IMR-90 (cell line): ENCODE results near the gene MDM2. TPM values are rescaled to one million over a fixed set of nuclear protein-coding genes. Genes with fewer than 3 reads are reported as not detected.

Experiments
- ATAC-seq: fragments of 200-7000 bp; cut with Tn5 transposase; 2 replicates; pipeline ENCODE4 v1.9.1; 2020; ENCODE audit warnings: low read depth, mild to moderate bottlenecking, moderate library complexity
- BruUV-seq: library from RNA; stranded (reverse); fragments of 400-500 nt; replicated peaks from 2 replicates; lab custom pipeline; 2021; lab: Mats Ljungman, UMichigan
- CTCF ChIA-PET: fragments of 300-600 bp; formaldehyde crosslinking; extraction: SDS; loops from one replicate; lab custom pipeline; 2021; ENCODE audit warnings: antibody characterized with exemption; lab: Yijun Ruan, JAX
- POLR2A ChIA-PET: fragments of 300-600 bp; sonication (Branson Sonifier 250); formaldehyde crosslinking; loops from one replicate; lab custom pipeline; 2022; ENCODE audit warnings: antibody characterized with exemption; ENCODE audit not compliant: unreplicated experiment; lab: Charles Lee
- DNase-seq: peaks from one replicate; pipeline ENCODE4 v3.0.0; 2013
- H2AFZ ChIP-seq: replicated peaks from 2 replicates; pipeline ENCODE3; 2013; ENCODE audit warnings: low read length, mild to moderate bottlenecking; ENCODE audit not compliant: poor library complexity
- H2AK5ac ChIP-seq: 2 replicates; pipeline ENCODE4 v1.6.1; 2013; ENCODE audit warnings: low read depth, low read length, inconsistent platforms
- H2AK9ac ChIP-seq: replicated peaks from 2 replicates; pipeline ENCODE3; 2013; ENCODE audit warnings: mild to moderate bottlenecking, low read depth, low read length, moderate library complexity; ENCODE audit not compliant: poor library complexity
- H2BK120ac ChIP-seq: 2 replicates; pipeline ENCODE4 v1.6.1; 2013; ENCODE audit warnings: low read depth, low read length, inconsistent platforms
- H2BK15ac ChIP-seq: 3 replicates; pipeline ENCODE4 v1.6.1; 2013; ENCODE audit warnings: low read depth, low read length, inconsistent platforms
- H2BK20ac ChIP-seq: 2 replicates; pipeline ENCODE4 v1.6.1; 2013; ENCODE audit warnings: low read depth, mild to moderate bottlenecking, inconsistent platforms, low read length, moderate library complexity
- H2BK5ac ChIP-seq: 2 replicates; pipeline ENCODE4 v1.6.1; 2013; ENCODE audit warnings: mild to moderate bottlenecking, low read depth, low read length, inconsistent platforms; ENCODE audit not compliant: poor library complexity, severe bottlenecking
- H3K14ac ChIP-seq: replicated peaks from 2 replicates; pipeline ENCODE4 v1.6.1; 2013; ENCODE audit warnings: low read depth, low read length, inconsistent platforms
- H3K18ac ChIP-seq: 2 replicates; pipeline ENCODE4 v1.6.1; 2013; ENCODE audit warnings: low read depth, low read length, control low read depth
- H3K23ac ChIP-seq: 2 replicates; pipeline ENCODE4 v1.6.1; 2013; ENCODE audit warnings: low read depth, low read length, inconsistent platforms
- H3K27ac ChIP-seq: 2 replicates; pipeline ENCODE4 v1.5.1; 2013; ENCODE audit warnings: mild to moderate bottlenecking, control low read depth, low read length; ENCODE audit not compliant: insufficient read depth
- H3K27me3 ChIP-seq: 2 replicates; pipeline ENCODE4 v1.6.1; 2013; ENCODE audit warnings: low read length; ENCODE audit not compliant: control insufficient read depth, insufficient read depth
- H3K36me3 ChIP-seq: 2 replicates; pipeline ENCODE4 v1.6.1; 2013; ENCODE audit warnings: low read length, mixed read lengths; ENCODE audit not compliant: control insufficient read depth, insufficient read depth
- H3K4ac ChIP-seq: 2 replicates; pipeline ENCODE4 v1.6.1; 2013; ENCODE audit warnings: low read depth, low read length, inconsistent platforms
- H3K4me1 ChIP-seq: 2 replicates; pipeline ENCODE4 v1.6.1; 2013; ENCODE audit warnings: low read length, mixed read lengths; ENCODE audit not compliant: control insufficient read depth, insufficient read depth
- H3K4me2 ChIP-seq: 2 replicates; pipeline ENCODE4 v1.6.1; 2013; ENCODE audit warnings: low read depth, mild to moderate bottlenecking, control low read depth, low read length, moderate library complexity
- H3K4me3 ChIP-seq: 2 replicates; pipeline ENCODE4 v1.5.1; 2013; ENCODE audit warnings: low read depth, mild to moderate bottlenecking, control low read depth, low read length, moderate library complexity; ENCODE audit not compliant: insufficient read depth
- H3K56ac ChIP-seq: 2 replicates; pipeline ENCODE4 v1.6.1; 2013; ENCODE audit warnings: low read length, inconsistent platforms; ENCODE audit not compliant: insufficient read depth; ENCODE audit errors: extremely low read depth
- H3K79me1 ChIP-seq, 2 experiments: 2 replicates each; pipeline ENCODE4 v1.6.1; 2013; ENCODE audit warnings: low read length in 2 of 2, inconsistent platforms in 1 of 2, low read depth in 1 of 2
- H3K9ac ChIP-seq: 2 replicates; pipeline ENCODE4 v1.6.1; 2013; ENCODE audit warnings: low read depth, low read length, control low read depth
- H3K9me1 ChIP-seq: 2 replicates; pipeline ENCODE4 v1.6.1; 2013; ENCODE audit warnings: low read length, inconsistent platforms; ENCODE audit not compliant: insufficient read depth
- H3K9me3 ChIP-seq: 2 replicates; pipeline ENCODE4 v1.6.1; 2013; ENCODE audit warnings: low read length; ENCODE audit not compliant: control insufficient read depth, insufficient read depth
- H4K20me1 ChIP-seq: 2 replicates; pipeline ENCODE4 v1.6.1; 2013; ENCODE audit warnings: low read length, inconsistent platforms; ENCODE audit not compliant: insufficient read depth
- H4K5ac ChIP-seq: 2 replicates; pipeline ENCODE4 v1.6.1; 2013; ENCODE audit warnings: mild to moderate bottlenecking, low read depth, low read length, control low read depth
- H4K8ac ChIP-seq, 2 experiments: 2 replicates each; pipeline ENCODE4 v1.6.1; 2013; ENCODE audit warnings: low read depth in 2 of 2, low read length in 2 of 2, control low read depth in 1 of 2, inconsistent platforms in 1 of 2
- H4K91ac ChIP-seq: 2 replicates; pipeline ENCODE4 v1.6.1; 2013; ENCODE audit warnings: low read depth, low read length, inconsistent platforms; ENCODE audit not compliant: insufficient read depth
- BHLHE40 ChIP-seq: fragments of 150-350 bp; IDR thresholded peaks from 2 replicates; pipeline ENCODE4 v1.6.1; 2016; ENCODE audit warnings: mild to moderate bottlenecking, low read depth, low read length
- CEBPB ChIP-seq: IDR thresholded peaks from 2 replicates; pipeline ENCODE4 v1.6.1; 2012; ENCODE audit warnings: low read depth, low read length, improper control_type of control experiment
- CTCF ChIP-seq: conservative IDR thresholded peaks from 2 replicates; pipeline ENCODE4 v1.5.1; 2012; ENCODE audit warnings: mild to moderate bottlenecking, low read depth, low read length, improper control_type of control experiment
- ELK1 ChIP-seq: fragments of 150-350 bp; IDR thresholded peaks from 2 replicates; pipeline ENCODE4 v1.6.1; 2016; ENCODE audit warnings: low read depth, mild to moderate bottlenecking, low read length, moderate library complexity, borderline replicate concordance
- FOS ChIP-seq: fragments of 150-350 bp; IDR thresholded peaks from 2 replicates; pipeline ENCODE4 v1.6.1; 2016; ENCODE audit warnings: low read depth, low read length
- MAFK ChIP-seq: IDR thresholded peaks from 2 replicates; pipeline ENCODE4 v1.6.1; 2012; ENCODE audit warnings: low read depth, low read length, improper control_type of control experiment
- MAZ ChIP-seq: IDR thresholded peaks from 2 replicates; pipeline ENCODE4 v1.6.1; 2012; ENCODE audit warnings: low read depth, mild to moderate bottlenecking, low read length, improper control_type of control experiment, moderate library complexity, borderline replicate concordance
- MXI1 ChIP-seq: IDR thresholded peaks from 2 replicates; pipeline ENCODE4 v1.6.1; 2012; ENCODE audit warnings: low read depth, mild to moderate bottlenecking, low read length, moderate library complexity, borderline replicate concordance
- NFE2L2 ChIP-seq: fragments of 150-350 bp; IDR thresholded peaks from 2 replicates; pipeline ENCODE4 v1.6.1; 2016; ENCODE audit warnings: low read depth, mild to moderate bottlenecking, low read length
- POLR2A ChIP-seq: IDR thresholded peaks from 2 replicates; pipeline ENCODE4 v1.6.1; 2012; ENCODE audit warnings: mild to moderate bottlenecking, low read depth, low read length
- RAD21 ChIP-seq: IDR thresholded peaks from 2 replicates; pipeline ENCODE4 v1.6.1; 2012; ENCODE audit warnings: low read length, improper control_type of control experiment
- RCOR1 ChIP-seq: IDR thresholded peaks from 2 replicates; pipeline ENCODE4 v1.6.1; 2012; ENCODE audit warnings: mild to moderate bottlenecking, low read length, improper control_type of control experiment; ENCODE audit not compliant: insufficient replicate concordance
- SMC3 ChIP-seq: fragments of 150-350 bp; IDR thresholded peaks from 2 replicates; pipeline ENCODE4 v1.6.1; 2016; ENCODE audit warnings: low read depth, mild to moderate bottlenecking, antibody characterized with exemption, low read length, moderate library complexity
- USF2 ChIP-seq: fragments of 150-350 bp; IDR thresholded peaks from 2 replicates; pipeline ENCODE4 v1.6.1; 2017; ENCODE audit warnings: mild to moderate bottlenecking, antibody characterized with exemption, low read length, low read depth
- WGBS, 2 experiments: methylation state at CpG; one replicate each; pipeline versions ENCODE4 v1.1.5 to v1.1.7; 2013; ENCODE audit warnings: missing lambda C conversion rate in 2 of 2; ENCODE audit not compliant: insufficient read length in 1 of 2; ENCODE audit errors: extremely low coverage in 2 of 2; 5-methylcytosine and 5-hydroxymethylcytosine counted together
- dilution Hi-C: fragments of 300-500 bp; cut with HindIII; formaldehyde crosslinking; loops from one replicate; pipeline ENCODE4 v1.14.3; 2018; ENCODE audit warnings: low sequenced_read_pairs; ENCODE audit not compliant: unreplicated experiment
- in situ Hi-C: fragments of 300-500 bp; cut with MboI; formaldehyde crosslinking; loops from 3 replicates; pipeline ENCODE4 v1.14.3; 2019; ENCODE audit warnings: low sequenced_read_pairs, inconsistent platforms, mixed read lengths
- intact Hi-C: fragments of 100-400 bp; cut with micrococcal nuclease; formaldehyde crosslinking; loops from 2 replicates; pipeline ENCODE4 v1.10.0; 2022
- polyA plus RNA-seq, 3 experiments: library from polyadenylated mRNA; depleted of rRNA; stranded (reverse); fragments of >200 nt; gene quantifications; 2 replicates each; pipeline ENCODE4 v1.2.3, GENCODE V29; 2012; ENCODE audit warnings: low replicate concordance in 1 of 3
- total RNA-seq: library from RNA; depleted of rRNA; stranded (reverse); fragments of >200 nt; gene quantifications from 2 replicates; pipeline ENCODE4 v1.2.3, GENCODE V29; 2012

Gene MDM2
- total and polyA plus RNA-seq, 2 of the 4 experiments (the other 2 are of a cell fraction), result 21.9 to 196 TPM

- no peak for TF ChIP-seq RAD21
- no peak for TF ChIP-seq MAZ
- no peak for TF ChIP-seq CEBPB
- no peak for TF ChIP-seq MAFK
- TF ChIP-seq MXI1, result no peak
- no peak for TF ChIP-seq NFE2L2
- no peak for TF ChIP-seq SMC3
- no peak for TF ChIP-seq FOS
- TF ChIP-seq ELK1, result no peak
- no peak for TF ChIP-seq CTCF
- no peak for TF ChIP-seq BHLHE40
- TF ChIP-seq RCOR1, result no peak
- TF ChIP-seq USF2, result no peak
- no peak for TF ChIP-seq POLR2A
- BruUV-seq, result no TSS peak
- H3K79me1 ChIP-seq, result no peaks in the 10 kb centered on the region
- no peak overlapping the region for H2AK9ac ChIP-seq
- ATAC-seq (no peak), DNase-seq (no peak)
- ChIA-PET CTCF (no interaction called here), POLR2A (no interaction called here)
- H3K23ac ChIP-seq, result no peak overlapping the region
- H3K4me2 ChIP-seq, result no peak overlapping the region
- no peak overlapping the region for H2BK5ac ChIP-seq
- no CpG with 5 or more reads among the region's 1 CpG for WGBS, 2 experiments
- no peaks in the 10 kb centered on the region for H3K36me3 ChIP-seq
- no peaks in the 10 kb centered on the region for H3K4me1 ChIP-seq
- H4K5ac ChIP-seq, result no peak overlapping the region
- no peak overlapping the region for H2AK5ac ChIP-seq
- H4K20me1 ChIP-seq, result no peaks in the 10 kb centered on the region
- no peak overlapping the region for H2BK120ac ChIP-seq
- no peaks in the 10 kb centered on the region for H3K9me1 ChIP-seq
- no peak overlapping the region for H2BK20ac ChIP-seq
- no peak overlapping the region for H3K56ac ChIP-seq
- no peak overlapping the region for H4K91ac ChIP-seq
- H3K4ac ChIP-seq, result no peak overlapping the region
- H3K9me3 ChIP-seq, result no peaks in the 10 kb centered on the region
- H4K8ac ChIP-seq, result no peak overlapping the region
- intact Hi-C loops, result no loop called here
- in situ Hi-C loops, result no loop called here
- no peak overlapping the region for H2BK15ac ChIP-seq
- no peak overlapping the region for H3K27ac ChIP-seq
- no peak overlapping the region for H3K9ac ChIP-seq
- no peak overlapping the region for H3K4me3 ChIP-seq
- no peaks in the 10 kb centered on the region for H3K27me3 ChIP-seq
- no peak overlapping the region for H3K14ac ChIP-seq
- dilution Hi-C loops, result no loop called here
- H3K18ac ChIP-seq, result no peak overlapping the region
- no peak overlapping the region for H2AFZ ChIP-seq
Observed at GRCh38 chr12:68769941-68770340, 38.0 kb upstream of the MDM2 start.
